ENCODE data around the gene FTO. TPM values are rescaled to one million over a fixed set of nuclear protein-coding genes. Genes with fewer than 3 reads are reported as not detected.

The FTO gene
- total and polyA plus RNA-seq, 2 of the 8 experiments (the other 6 are each of a cell fraction or from before 2014, with no cell fraction given), result 34.5 to 59.8 TPM

GRCh38 chr16:53989597-53989996, 285.6 kb downstream of the FTO start (continued):
- no peak for TF ChIP-seq CBX5 (IDR thresholded peaks at IDR 0.05; ENCODE audit: low read depth, low read length)
- no peak for TF ChIP-seq HDAC2 (IDR thresholded peaks at IDR 0.05; ENCODE audit: borderline replicate concordance in 1 of 2, low read depth in 2 of 2, low read length in 2 of 2)
- TF ChIP-seq SIN3A (conservative IDR thresholded peaks at IDR 0.05 in 1 of 2, IDR thresholded peaks at IDR 0.05 in 1 of 2; ENCODE audit: low read depth in 1 of 2, low read length in 2 of 2), result no peak
- TF ChIP-seq CHD7 (IDR thresholded peaks at IDR 0.05; ENCODE audit: insufficient replicate concordance, low read length), result no peak
- TF ChIP-seq GABPA (IDR thresholded peaks at IDR 0.05; ENCODE audit: borderline replicate concordance, insufficient read depth, low read length), result no peak

Data from H1 (cell line).